Activated CD4-positive, alpha-beta T cell treated with anti-CD3 and anti-CD28 coated beads, Interleukin-2, amount 50 U/mL, for 1 hour (primary cell): Measurements from ENCODE around the gene BCKDHA.
"Not testable (repeated sequence)": the region's sequence is repeated elsewhere in the genome, so short reads cannot be mapped to it uniquely, and the experiment has no call there.

Source experiments
- DNase-seq: peaks from one replicate; pipeline ENCODE4 v3.0.0-alpha.2; 2020

Gene BCKDHA

GRCh38 chr19:41408256-41408655 is 10.6 kb downstream of the BCKDHA start:
- no peak for DNase-seq

- not testable (repeated sequence) for DNase-seq
Observed at GRCh38 chr19:41408846-41409245, 11.2 kb downstream of the BCKDHA start.

- no peak for DNase-seq
Observed at GRCh38 chr19:41409288-41409687, 11.7 kb downstream of the BCKDHA start.

GRCh38 chr19:41410336-41411054 is 12.9 kb downstream of the BCKDHA start:
- DNase-seq = no peak

GRCh38 chr19:41411100-41411967 is 13.7 kb downstream of the BCKDHA start:
- no peak for DNase-seq

GRCh38 chr19:41411968-41412265 is 14.3 kb downstream of the BCKDHA start:
- DNase-seq = no peak

- DNase-seq = no peak
Observed at GRCh38 chr19:41412953-41413352, 15.3 kb downstream of the BCKDHA start.

- no peak for DNase-seq
Observed at GRCh38 chr19:41413947-41414346, 16.3 kb downstream of the BCKDHA start.

- no peak for DNase-seq
Observed at GRCh38 chr19:41414461-41414860, 16.8 kb downstream of the BCKDHA start.

- no peak for DNase-seq
Observed at GRCh38 chr19:41415154-41415571, 17.5 kb downstream of the BCKDHA start.

- no peak for DNase-seq
Observed at GRCh38 chr19:41416194-41416674, 18.6 kb downstream of the BCKDHA start.

GRCh38 chr19:41420101-41420880 is 22.7 kb downstream of the BCKDHA start:
- no peak for DNase-seq

GRCh38 chr19:41421314-41421713 is 23.7 kb downstream of the BCKDHA start:
- DNase-seq = no peak

- no peak for DNase-seq
Observed at GRCh38 chr19:41421973-41422372, 24.4 kb downstream of the BCKDHA start.

GRCh38 chr19:41422456-41422855 is 24.8 kb downstream of the BCKDHA start:
- DNase-seq = no peak

- DNase-seq = no peak
Observed at GRCh38 chr19:41422955-41423354, 25.3 kb downstream of the BCKDHA start.

- DNase-seq = no peak
Observed at GRCh38 chr19:41424335-41425173, 26.9 kb downstream of the BCKDHA start.

- no peak for DNase-seq
Observed at GRCh38 chr19:41425174-41426115, 27.8 kb downstream of the BCKDHA start.

- DNase-seq = no peak
Observed at GRCh38 chr19:41426116-41426841, 28.7 kb downstream of the BCKDHA start.

- DNase-seq = peak; percentile 31
Observed at GRCh38 chr19:41426952-41427646, 29.5 kb downstream of the BCKDHA start, which contains the start of gene B3GNT8. Gene B3GNT8, minus strand, starts transcription at chr19:41427374. Its CDS starts 596 bp downstream, at chr19:41426778.
